GM23248 (cell line): ENCODE measurements around the gene NUP133.

Experiments used
- EZH2 ChIP-seq: fragments of 200-600 bp; sonication (generic); IDR thresholded peaks from 2 replicates; pipeline ENCODE4 v1.6.1; 2018; ENCODE audit warnings: antibody characterized with exemption, mild to moderate bottlenecking; ENCODE audit not compliant: insufficient read depth, poor library complexity, severe bottlenecking
- EZH2phosphoT487 ChIP-seq: fragments of 200-600 bp; sonication (generic); IDR thresholded peaks from 2 replicates; pipeline ENCODE4 v1.6.1; 2018; ENCODE audit warnings: antibody characterized with exemption, moderate library complexity, mild to moderate bottlenecking, low read depth; ENCODE audit not compliant: insufficient read depth

- TF ChIP-seq EZH2phosphoT487 (no peak), EZH2 (no peak)
Measured at GRCh38 chr1:229552732-229553131, 44.6 kb upstream of the NUP133 start.
